Measurements from ENCODE around the gene PSME1. TPM values are rescaled to one million over a fixed set of nuclear protein-coding genes. Genes with fewer than 3 reads are reported as not detected.

PSME1 gene
- total and polyA plus RNA-seq, 2 of the 13 experiments (the other 11 are each of a cell fraction or from before 2014, with no cell fraction given) = 159 to 608 TPM

GRCh38 chr14:24135834-24136683 is at the start of gene PSME1 (continued):
- TF ChIP-seq AFF4 (CRISPR knock-in tag; IDR thresholded peaks at IDR 0.05) (no peak; the same call in 1 of the 2 replicates), ZNF557 (CRISPR knock-in tag; IDR thresholded peaks at IDR 0.05) (0 out of 2 replicates have a peak, but pooled peaks have one; percentile 40), TBX2 (CRISPR knock-in tag; IDR thresholded peaks at IDR 0.05; ENCODE audit: borderline replicate concordance) (peak; percentile 84), ZBTB39 (CRISPR knock-in tag; IDR thresholded peaks at IDR 0.05) (no peak), MYNN (CRISPR knock-in tag; IDR thresholded peaks at IDR 0.05; ENCODE audit: low read depth) (no peak; the same call in none of the 2 replicates), ZNF598 (CRISPR knock-in tag; IDR thresholded peaks at IDR 0.05; ENCODE audit: borderline replicate concordance) (peak; percentile 69; the same call in 1 of the 2 replicates), HINFP (CRISPR knock-in tag; IDR thresholded peaks at IDR 0.05; ENCODE audit: low read depth) (peak; percentile 72; the same call in 1 of the 2 replicates), ZBTB2 (CRISPR knock-in tag; IDR thresholded peaks at IDR 0.05; ENCODE audit: low read depth) (no peak), ZNF230 (CRISPR knock-in tag; IDR thresholded peaks at IDR 0.05) (peak; percentile 3), ARNTL (CRISPR knock-in tag; IDR thresholded peaks at IDR 0.05) (no peak), ZNF251 (CRISPR knock-in tag; IDR thresholded peaks at IDR 0.05) (no peak), JARID2 (CRISPR knock-in tag; IDR thresholded peaks at IDR 0.05; ENCODE audit: insufficient replicate concordance) (peak; percentile 9), GPN1 (CRISPR knock-in tag; IDR thresholded peaks at IDR 0.05; ENCODE audit: borderline replicate concordance) (0 out of 2 replicates have a peak, but pooled peaks have one; percentile 80), RXRA (CRISPR knock-in tag; IDR thresholded peaks at IDR 0.05) (peak; percentile 60; the same call in 1 of the 2 replicates), TRAFD1 (CRISPR knock-in tag; IDR thresholded peaks at IDR 0.05; ENCODE audit: borderline replicate concordance) (no peak; the same call in 1 of the 2 replicates)

All from HepG2 (cell line).